HG03460 (cell line): ENCODE results near the gene ATG4D.
A peak's percentile ranks its signal among the peaks of the same experiment; 100 is the strongest.
"Not testable (repeated sequence)": the region's sequence is repeated elsewhere in the genome, so short reads cannot be mapped to it uniquely, and the experiment has no call there.

Experiments used
- ATAC-seq: cut with Tn5 transposase; IDR thresholded peaks from one replicate; pipeline ENCODE4 v1.9.1; 2021; ENCODE audit not compliant: unreplicated experiment

The ATG4D gene

DNA sequence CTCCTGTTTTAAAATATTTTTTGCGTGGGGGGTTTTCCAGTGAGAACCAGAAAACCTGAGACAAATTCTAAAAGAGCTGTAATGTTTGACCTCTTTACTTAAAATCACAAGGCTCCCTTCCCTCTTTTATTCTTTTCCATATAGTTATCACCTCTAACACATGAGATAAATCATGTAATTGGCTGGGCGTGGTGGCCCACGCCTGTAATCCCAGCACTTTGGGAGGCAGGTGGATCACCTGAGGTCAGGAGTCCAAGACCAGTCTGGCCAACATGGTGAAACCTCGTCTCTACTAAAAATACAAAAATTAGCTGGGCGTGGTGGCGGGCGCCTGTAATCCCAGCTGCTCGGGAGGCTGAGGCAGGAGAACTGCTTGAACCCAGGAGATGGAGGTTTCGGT is 7.3 kb downstream of the ATG4D start:
- not testable (repeated sequence) for ATAC-seq

DNA sequence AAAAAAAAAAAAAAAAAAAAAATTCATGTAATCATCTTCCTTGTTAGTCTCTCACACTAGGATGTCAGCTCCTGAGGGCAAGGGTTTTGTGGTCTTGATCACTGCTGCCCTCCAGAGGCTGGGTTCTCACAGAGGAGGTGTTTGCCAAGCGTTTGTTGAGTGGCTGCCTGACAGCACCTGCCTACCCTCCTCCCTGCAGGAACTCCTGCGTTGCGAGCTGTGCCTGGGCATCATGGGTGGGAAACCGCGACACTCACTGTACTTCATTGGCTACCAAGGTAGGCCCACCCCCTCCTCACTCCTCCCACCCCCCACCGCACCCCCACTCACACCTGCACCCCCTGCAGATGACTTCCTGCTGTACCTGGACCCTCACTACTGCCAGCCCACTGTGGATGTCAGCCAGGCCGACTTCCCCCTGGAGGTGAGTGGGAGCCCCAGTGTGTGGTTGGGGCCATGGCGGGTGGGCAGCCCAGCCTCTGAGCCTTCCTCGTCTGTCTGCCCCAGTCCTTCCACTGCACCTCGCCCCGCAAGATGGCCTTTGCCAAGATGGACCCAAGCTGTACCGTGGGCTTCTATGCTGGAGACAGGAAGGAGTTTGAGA is 8.1 kb downstream of the ATG4D start:
- ATAC-seq: no peak

DNA sequence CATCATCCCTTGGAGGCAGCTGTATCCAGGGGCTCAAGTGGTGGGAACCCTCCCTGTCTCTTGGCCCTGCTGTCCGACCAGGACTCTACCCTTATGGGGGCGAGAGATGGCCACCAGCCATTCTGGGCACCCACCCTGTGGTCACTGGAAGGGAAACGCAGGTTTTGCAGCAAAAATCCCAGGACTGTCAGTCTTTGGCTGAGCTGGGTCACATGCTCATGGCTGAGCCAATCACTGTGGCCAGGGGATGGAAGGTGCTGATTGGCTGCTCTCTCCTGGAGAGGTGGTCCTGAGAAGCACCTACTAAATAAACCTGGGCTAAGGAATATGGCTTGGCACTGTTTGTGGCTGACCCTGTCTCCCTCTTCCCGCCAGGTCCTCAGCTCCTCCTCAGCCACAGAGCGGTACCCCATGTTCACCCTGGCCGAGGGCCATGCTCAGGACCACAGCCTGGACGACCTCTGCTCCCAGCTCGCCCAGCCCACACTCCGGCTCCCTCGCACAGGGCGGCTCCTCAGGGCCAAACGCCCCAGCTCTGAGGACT is 8.9 kb downstream of the ATG4D start:
- no peak for ATAC-seq

DNA sequence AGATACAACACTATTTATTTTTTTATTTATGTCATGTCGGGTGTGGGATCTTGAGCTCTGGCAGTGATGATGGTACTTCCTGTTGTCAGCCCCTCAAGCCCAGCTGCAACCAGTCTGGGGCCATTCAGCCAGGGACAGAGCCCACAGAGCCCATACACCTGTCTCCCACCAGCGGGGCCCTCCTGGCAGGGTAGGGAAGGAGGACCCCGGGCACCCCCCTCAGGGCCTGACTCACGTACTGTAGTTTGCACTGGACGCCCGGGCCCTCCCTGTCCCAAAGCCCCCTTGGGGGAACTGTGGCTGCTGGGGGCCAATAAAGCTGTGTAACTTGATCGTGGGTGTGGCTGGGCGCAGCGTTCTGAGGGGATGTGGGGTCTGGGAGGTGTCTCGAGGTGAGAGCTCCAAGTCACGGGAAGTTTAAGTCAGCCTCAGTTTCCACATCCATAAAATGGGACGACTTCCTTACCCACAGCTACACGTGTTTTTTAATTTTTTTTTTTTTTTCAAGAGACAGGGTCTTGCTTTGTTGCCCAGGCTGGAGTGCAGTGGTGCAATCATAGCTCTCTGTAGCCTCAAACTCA is 9.5 kb downstream of the ATG4D start:
- no peak for ATAC-seq

DNA sequence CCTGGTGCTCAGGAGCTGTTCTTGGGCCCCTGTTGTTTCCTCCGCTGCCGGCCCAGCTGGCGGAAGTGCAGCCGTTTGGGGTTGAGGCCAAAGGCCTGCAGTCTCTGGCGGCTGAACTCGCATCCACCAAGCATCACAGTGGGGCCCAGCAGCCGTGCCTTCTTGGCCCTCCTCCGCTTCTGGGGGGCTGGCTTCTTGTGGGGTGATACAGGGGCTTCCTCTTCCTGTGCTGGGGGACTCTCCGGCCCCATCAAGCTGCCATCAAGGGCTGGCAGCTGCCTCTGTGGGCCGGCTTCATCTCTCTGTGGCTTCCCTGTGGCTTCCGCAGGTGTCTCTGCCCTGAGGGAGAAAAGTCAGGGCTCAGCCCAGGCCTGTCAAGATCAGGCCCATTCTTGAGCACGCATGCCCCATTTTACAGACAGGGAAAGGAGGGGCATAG is 10.3 kb downstream of the ATG4D start:
- peak; percentile 77 for ATAC-seq

DNA sequence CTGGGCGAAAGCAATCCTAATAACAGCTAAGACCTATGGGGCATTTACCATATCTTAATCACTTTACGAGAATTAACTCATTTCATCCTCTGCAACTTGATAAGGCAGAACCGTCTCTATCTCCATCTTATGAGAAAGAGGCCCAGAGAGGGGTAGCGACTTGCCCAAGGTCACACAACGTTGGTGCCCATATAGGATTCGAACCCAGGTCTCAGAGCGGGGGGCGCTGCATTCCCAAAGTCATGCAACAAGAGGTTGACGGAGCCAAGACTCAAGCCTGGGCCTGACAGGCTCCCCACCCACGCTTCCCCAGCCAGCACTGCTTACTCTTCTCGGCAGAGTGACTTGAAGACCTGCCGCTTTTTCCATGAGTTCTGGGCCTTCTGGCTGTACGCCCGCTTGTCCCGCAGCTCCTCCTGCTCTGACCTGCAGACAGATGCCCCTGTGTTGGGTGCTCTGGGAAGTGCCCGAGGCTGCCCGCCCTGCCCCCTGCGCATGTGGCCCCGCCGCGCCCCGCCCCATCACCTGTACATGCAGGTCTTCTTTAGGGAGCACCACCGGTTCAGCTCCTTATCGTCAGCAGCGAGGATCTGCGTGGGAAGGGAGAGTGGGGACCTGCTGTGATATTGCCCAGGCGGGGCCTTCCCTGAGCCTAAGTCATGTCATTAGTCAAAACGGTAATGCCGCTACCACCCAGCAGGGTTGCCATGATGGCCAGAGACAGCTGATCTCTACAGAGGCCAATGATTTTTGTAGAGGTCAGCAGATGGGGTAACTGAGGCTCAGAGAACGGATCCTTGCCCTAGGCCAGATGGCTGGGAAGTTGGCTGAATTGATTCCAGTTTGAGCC is 11.3 kb downstream of the ATG4D start:
- no peak for ATAC-seq

DNA sequence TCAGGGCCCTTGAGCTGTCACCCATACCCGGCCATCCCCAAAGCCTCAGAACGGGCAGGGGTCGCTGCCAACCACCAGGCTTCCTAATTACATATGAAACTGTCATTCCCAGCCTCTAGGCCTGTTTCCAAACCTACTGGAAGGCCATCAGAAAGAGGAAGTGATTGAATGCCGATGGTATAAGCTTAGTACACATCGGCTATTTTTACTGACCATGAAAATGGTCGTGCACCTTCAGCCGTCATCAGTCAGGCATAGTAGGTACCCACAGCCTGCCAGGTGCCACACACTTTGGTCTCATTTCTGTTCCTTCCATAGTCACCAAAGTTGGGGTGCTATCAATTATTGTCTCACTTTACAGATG is 11.9 kb downstream of the ATG4D start:
- no peak for ATAC-seq

DNA sequence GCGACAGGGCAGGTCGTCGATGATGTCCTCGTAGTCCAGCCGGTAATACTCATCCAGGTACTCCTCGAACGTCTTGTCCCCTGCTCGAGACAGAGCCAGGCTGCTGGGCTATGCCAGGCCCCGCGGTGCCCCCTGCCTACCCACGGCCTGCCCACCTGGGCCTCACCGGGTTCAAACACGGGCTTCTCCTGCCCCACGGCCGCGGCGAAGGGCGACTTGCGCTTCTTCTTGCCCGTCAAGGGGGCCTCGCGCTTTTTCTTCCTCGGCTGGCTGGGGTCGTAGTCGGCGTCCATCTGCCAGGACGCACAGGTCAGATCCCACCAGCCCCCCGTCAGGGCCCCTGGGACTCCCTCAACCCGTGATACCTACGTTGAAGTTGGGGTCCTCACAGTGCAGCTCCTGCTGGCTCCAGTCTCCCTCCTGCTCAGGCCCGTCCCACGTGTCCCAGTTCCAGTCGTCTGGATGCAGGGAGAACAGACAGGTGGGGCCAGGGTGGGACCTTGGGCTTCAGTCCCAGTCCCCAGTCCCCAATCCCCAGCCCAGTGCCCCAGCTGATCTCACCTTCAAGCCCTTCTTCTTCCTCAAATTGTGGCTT is 14.0 kb downstream of the ATG4D start:
- no peak for ATAC-seq

DNA sequence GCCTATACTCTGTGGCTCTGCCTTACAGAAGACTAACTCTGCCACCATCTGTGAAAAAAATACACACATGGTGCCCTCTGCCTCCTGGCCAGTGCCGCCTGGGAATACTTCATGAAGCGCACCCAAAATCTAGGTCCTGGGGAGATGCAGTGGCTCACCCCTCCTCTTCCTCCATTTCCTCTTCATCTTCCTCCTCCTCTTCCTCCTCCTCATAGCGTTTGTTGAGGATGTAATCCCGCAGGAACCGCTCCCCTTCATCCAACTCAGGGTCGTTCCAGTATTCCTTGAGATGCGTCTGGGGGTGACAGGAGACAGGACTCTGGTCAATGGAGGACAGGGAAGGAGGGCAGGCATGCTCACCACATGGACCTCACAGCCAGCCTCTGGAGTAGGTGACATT is 16.4 kb downstream of the ATG4D start:
- no peak for ATAC-seq

DNA sequence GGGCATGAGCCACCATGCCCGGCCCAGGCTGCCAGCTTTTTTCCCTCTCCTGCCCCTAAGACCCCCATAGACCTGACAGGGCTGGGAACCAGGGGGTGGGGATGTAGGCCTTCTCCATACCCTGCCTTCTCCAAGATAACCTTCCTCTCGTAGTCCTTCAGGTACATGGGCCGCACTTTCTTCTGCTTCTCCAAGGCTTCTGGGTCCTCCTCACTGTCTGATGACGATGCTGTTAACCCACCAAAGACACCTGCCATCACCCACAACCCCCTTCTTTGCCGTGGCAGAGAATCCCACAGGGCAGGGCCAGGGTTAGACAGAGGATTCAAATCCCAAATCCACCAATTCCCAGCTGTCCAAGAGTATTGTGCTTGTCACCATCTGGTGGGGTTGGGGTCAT is 18.9 kb downstream of the ATG4D start:
- no peak for ATAC-seq

DNA sequence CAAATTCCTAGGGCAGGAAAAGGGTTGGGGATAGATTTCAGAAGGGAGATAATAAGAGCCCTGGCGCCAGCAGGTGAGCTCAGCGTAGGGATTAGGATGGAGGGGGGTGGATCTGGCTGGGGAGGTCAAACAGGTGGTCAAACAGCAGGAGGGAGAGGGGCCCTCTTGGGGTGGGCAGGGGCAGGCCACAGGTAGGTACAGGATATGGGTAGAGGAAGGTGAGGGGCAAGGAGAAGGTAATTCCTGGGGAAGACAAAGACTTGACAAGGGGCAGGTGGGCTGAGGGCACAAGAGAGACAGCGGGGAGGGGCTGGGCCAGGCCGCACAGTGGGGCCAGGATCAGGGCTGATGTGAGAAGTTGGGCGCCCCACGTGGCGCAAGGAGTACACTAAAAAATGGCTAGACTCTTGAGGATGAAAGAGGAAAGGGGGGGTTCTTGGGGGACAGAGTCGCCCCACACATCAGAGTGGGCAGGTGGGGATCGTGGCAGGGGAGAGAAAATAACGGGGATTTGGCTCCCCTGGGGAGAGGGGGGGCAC is 21.4 kb downstream of the ATG4D start:
- ATAC-seq: no peak

DNA sequence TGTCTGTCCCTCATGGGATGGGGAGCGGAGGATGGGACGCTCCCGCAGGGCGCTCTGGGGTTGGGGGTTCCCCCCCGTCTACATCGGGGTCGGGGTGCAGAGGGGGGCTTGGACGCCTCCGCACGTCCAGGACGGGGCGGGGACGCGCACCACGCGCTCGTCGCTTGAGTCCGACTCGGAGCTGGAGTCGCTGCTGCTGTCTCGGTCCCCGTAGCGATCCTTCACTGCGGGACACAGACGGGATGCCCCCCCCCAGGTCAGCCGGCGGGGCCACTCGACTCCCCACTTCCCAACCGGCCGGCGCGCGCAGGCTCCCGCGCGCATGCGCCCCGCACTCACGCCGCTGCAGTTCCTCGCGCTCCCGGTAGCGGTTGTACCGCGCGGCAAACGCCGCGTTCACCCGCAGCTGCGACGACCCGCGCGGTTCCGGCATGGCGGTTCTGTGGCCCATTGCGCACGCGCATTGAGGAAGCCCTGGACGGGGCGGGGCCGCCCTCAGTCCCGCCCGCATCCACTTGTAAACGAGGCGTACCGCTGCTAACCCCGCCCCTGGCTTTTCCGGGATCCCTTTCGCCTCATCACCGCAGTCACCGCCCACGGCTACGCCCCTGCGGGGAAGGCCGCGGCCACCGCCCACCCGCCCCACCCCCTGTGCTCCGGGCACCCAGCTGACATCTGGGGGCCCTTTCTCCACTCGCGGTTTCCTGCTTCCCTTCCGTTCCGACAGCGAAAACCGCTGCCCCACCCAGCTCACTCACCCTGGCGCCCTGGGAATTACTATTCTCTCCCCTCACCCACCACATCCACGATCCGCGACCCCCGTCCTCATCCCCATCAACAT is 22.1 kb downstream of the ATG4D start, which contains the start of gene KRI1:
Gene KRI1, minus strand, starts transcription at position 444 of the 841 bp plus-strand sequence. Its CDS starts 11 bp downstream, at position 433.
- ATAC-seq: peak; percentile 38

DNA sequence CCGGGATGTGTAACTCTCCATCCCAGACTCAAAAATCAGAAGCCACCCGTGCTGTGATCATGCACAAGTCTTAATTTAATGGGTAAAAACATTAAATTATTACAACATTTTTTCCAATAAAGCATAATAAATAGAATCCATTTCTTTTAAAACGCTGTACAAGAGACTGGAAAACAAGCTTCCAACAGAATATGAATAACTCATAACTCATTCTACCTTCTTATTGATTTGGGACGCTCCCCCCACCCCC is 22.6 kb downstream of the ATG4D start:
- ATAC-seq: no peak

DNA sequence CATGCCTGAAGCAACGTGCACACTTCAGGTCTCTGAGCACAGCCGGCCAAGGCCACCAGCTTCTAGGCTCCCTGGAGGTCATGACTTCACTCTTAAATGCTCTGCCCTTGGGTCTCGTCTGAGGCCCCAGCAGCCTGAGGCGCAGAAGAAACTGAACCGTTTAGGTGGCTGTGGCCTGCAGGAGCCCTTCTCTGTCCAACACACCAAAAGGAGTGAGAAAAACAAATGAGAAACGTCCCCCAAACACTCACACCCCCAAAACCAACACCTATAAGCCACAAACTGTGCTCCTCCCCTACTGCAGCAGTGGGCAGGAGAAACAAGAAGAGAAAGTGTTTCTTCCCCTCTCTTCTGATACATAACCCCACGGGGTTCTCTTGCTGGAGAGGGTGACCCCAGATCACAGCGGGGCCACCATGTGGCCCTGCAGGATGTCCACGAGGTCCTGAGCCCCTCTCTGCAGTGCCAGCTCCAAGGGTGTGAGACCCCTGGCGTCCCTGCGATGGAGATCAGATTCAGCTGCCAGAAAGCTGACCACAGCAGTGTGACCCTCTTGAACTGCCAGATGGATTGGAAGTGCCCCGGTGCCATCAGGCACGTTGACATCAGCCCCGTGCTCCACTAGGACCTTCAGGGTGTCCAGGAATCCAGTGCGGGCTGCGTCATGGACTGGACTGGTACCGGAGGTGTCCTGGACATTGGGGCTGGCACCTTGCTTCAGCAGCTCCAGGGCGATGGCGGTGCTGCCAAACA is 23.1 kb downstream of the ATG4D start:
- no peak for ATAC-seq

DNA sequence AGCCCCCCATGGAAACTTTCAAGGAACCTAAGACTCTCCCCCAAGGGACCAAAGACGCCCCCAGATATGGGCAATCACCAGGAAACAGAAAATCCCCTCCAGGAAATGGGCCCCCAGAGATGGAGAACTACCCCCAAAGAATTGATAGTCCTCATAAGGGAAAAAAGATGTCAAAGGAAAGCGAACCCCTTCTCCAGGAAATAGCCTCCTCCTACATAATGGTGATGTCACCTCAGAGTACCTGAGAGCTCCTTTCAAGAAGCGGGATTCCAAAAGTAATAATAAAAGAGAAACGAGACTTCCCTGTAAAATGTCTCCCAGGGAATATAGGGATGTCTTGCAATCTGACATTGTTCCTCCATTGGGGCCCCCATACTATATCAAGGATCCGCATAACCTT is 24.0 kb downstream of the ATG4D start:
- no peak for ATAC-seq

DNA sequence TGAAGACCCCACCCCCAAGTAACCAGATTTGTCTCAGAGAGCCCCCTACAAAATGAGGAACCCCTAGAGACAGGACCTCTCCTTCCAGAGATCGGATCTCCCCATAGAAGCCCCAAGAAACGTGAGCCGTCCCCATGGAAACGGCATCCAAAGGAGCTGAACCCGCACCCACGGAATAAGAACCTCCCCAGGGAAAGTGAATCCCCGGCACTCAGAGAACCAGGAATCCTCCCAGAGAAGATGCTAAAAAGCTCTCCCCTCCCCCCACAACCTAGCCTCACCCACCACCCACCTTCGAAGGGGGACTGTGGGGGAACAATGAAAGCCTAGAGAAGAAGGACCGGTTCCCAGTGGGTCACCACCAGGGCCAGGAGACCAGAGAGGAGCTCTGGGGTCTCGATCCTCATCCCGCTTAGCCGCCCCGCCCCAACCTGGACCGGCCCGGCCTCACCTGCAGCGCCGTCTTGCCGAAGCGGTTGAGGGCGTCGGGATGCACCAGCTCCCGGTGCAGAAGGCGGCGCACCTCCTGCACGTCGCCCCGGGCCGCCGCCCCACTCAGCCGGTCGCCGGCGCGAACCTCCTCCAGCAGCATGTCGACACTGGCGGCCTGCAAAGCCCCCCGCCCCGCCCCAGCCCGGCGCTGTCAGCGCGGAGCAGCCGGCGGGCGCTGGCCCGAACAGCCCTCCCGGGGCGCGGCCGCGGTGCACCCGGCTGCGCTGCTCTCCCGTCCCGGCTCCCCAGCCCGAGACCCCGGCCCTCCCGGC is 24.5 kb downstream of the ATG4D start:
- ATAC-seq: peak; percentile 3

DNA sequence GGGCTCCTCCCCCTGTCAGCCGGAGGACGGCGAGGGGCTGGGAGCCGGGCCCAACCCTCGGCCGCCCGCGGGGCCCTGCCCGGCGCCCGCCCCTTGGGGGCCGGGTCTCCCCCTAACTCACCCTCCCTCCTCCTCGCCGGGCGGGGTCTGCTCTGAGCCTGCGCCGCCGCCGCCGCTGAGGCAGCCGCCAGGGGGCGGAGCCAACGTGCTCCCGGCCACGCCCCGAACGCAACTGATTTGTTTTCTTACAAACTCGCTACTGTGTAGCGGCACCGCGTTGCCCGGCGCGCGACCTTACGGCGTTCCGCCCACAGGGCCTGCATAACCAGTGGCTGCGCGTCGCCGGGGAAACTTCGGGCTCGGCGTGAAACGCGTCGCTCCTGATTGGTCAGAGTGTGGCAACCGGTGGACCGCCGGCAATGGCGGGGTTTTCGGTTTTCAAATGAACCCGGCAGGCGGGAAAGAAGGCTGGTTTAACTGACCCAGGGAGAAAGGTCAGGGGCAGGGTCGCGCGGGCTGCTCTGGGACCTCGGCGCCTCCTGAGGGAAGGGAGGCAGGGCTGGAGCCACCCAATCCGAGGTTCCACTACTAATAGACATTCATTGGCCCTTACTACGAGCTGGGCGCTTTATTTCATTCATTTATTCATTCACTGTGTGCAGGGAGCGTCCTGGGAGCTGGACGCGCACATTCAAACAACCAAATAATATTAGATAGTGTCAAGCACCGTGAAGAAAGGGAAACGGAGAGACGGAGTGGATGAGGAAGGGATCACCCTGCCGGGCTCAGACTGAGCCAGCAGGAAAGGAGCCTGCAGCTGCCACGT is 25.3 kb downstream of the ATG4D start, which contains the start of gene CDKN2D:
Gene CDKN2D, minus strand, starts transcription at position 154 of the 826 bp plus-strand sequence. CDS start 326 bp downstream, outside the sequence.
- peak; percentile 58 for ATAC-seq

DNA sequence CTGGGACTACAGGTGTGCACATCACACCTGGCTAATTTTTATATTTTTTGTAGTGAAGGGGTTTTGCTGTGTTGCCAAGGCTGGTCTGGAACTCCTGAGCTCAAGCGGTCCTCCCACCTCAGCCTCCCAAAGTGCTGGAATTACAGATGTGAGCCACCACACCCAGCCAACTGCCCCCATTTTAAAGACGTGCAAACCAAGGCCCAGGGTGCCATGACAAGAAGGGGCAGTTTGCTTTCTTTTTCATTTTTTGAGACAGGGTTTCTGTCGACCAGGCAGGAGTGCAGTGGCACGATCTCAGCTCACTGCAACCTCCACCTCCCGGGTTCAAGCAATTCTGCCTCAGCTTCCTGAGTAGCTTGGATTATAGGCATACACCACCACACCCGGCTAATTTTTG is 30.1 kb downstream of the ATG4D start:
- not testable (repeated sequence) for ATAC-seq
